Mucosa of gallbladder (tissue), 1 donor: ENCODE results near the gene DIRAS3. TPM values are rescaled to one million over a fixed set of nuclear protein-coding genes. Genes with fewer than 3 reads are reported as not detected.
"Not testable (repeated sequence)": the region's sequence is repeated elsewhere in the genome, so short reads cannot be mapped to it uniquely, and the experiment has no call there.

Source experiments
- DNase-seq: peaks from one replicate; pipeline ENCODE4 v3.0.0-alpha.2; 2020; ENCODE audit warnings: low spot score
- total RNA-seq: library from RNA; stranded (reverse); gene quantifications from one replicate; pipeline ENCODE4 v1.2.1, GENCODE V29; 2021
- donor health status: DM: no; HTN: no; CAD: no.

The DIRAS3 gene
- 14.0 TPM for total RNA-seq

DNA sequence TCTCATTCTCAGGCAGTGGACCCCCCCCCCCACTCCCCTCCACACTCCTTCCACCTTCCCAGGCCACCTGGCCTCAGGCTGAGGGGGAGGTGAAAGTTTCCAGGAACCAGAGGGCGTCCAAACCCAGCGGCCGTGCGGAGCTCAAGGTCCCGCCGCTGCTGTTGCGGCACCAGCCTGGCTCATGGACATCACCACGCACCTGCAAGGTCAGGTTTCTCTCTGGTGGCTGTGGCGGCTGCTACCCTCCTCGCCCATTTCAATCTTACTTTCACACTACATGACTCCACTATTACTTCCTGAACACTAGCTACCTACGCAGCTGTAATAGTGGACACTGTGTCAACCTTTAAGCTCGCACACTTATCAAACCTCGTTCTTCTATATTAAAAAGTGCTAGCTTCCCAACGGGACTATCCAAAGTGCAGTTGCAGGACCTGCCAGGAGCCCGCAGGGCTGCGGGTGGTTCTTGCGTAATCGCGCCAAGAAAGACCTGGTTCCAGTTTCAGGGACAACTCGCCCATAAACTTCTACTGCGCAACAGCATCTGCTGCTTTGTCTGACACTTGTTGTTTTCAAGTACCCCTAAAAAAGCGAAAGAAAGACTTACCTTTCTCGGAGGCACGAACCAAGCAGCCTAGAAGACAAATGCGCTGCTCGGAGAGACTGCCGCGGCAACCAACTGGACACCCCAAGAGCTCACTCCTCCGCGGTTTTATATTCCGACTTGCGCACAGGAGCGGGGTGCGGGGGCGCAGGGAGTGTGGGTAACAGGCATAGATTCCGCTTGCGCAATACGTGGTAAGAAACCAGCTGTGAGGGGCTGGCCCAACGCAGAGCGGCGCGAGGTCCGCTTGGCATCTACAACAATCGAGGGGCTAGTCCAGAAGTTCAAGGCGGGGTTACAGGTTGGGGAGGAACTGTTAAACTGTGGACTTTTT, at the start of gene DIRAS3:
TSS of gene DIRAS3 (minus strand) at position 687 of the 938 bp plus-strand sequence. CDS start 3,330 bp downstream, outside the sequence.
- DNase-seq, result peak; percentile 15

GRCh38 chr1:68093737-68094136, 43.3 kb upstream of the DIRAS3 start:
- no peak for DNase-seq

DNA sequence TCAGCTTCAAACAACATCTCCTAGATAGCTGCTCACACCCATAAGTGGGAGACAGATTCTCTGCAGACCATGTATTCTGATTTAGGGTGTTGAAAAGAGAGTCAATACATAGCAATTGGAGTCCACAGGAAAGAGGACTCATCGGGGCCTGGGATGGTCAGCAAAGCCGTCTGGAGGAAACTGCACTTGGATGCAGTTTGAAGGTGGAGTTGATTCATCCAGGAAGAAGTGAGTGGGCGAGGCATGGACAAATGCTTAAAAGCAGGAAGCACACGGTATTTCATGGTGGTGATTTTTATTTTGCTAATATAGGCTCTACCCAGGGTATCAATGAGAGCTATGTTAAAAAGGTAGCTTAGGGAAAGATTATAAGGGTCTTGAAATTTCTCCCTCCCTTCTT, 36.8 kb upstream of the DIRAS3 start:
- no peak for DNase-seq

GRCh38 chr1:68085752-68086151, 35.3 kb upstream of the DIRAS3 start:
- no peak for DNase-seq

GRCh38 chr1:68083686-68084085, 33.3 kb upstream of the DIRAS3 start:
- no peak for DNase-seq

- no peak for DNase-seq
Measured at GRCh38 chr1:68081775-68082283, 31.4 kb upstream of the DIRAS3 start.

DNA sequence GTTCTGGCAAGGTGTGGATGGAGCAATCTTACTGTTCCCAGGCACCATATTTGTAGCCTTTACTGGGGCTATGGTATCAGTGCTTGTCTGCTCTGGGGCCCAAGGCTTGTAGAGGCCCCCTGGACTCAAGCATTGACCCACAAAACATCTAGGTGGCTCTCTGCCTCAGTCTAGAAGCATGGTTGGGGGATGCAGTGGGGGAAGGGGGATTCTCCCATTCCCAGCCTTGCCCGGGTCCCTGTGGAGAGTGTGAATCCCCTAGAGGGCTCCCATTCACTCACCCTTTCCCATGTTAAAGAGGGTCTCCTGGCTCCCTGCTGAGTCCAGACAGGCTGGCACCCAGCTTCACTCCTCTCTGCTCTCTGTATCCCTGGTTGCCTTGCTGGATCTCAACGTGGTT, 28.2 kb upstream of the DIRAS3 start:
- no peak for DNase-seq

GRCh38 chr1:68074472-68074871, 24.0 kb upstream of the DIRAS3 start:
- DNase-seq, result no peak

DNA sequence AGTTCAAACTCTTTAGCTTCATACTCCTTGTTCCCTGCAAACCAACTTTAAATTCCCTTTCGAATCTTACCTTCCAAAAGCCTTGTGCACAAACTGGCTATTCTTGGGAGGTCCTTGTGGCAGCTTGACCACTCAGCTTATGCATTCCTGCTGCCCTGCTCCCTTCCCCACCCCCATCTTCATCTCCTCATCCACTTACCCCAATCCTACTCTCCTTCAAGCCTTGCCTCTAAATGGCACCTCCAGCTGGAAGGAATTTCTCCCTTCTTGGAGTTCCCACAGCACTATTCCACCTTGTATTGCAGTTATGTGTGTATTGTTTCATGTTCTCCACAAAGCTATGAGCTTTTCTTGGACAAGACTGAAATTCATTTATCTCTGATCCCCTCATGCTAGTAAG, 15.3 kb upstream of the DIRAS3 start:
- DNase-seq, result no peak

DNA sequence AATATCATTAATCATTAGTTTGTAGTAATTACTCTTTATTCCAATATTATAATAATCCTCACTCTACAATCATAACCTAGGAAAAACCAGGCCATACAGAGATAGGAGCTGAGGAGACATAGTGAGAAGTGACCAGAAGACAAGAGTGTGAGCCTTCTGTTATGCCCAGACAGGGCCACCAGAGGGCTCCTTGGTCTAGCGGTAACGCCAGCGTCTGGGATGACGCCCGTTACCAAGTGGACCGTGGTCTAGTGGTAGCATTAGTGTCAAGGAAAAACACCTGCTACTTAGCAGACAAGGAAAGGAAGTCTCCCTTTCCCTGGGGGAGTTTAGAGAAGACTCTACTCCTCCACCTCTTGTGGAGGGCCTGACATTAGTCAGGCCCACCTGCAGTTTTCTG, 7.6 kb upstream of the DIRAS3 start:
- DNase-seq, result not testable (repeated sequence)

- DNase-seq, result no peak
Measured at GRCh38 chr1:68057564-68057963, 7.1 kb upstream of the DIRAS3 start.

GRCh38 chr1:68057050-68057449, 6.6 kb upstream of the DIRAS3 start:
- DNase-seq, result no peak

DNA sequence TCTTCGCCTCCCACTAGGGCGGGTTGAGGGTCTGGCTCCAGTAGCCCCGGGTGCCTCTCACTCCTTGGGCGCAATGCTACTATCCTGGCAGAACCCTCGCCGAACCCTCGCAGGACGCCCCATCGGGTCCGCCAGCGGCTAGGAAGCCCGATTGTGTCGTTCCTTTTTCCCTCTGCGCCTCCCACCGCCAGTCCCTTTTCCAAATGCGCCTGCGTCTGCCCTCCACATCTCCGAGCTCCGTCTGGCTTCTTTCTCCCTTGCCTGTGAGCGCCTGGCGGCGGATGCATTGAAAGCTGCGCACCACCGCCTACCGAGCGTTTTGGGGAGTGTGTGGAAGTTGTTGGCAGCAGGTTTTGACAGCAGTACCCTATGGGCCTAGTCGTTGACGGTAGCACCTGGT, 1.0 kb upstream of the DIRAS3 start:
- DNase-seq, result peak; percentile 28

DNA sequence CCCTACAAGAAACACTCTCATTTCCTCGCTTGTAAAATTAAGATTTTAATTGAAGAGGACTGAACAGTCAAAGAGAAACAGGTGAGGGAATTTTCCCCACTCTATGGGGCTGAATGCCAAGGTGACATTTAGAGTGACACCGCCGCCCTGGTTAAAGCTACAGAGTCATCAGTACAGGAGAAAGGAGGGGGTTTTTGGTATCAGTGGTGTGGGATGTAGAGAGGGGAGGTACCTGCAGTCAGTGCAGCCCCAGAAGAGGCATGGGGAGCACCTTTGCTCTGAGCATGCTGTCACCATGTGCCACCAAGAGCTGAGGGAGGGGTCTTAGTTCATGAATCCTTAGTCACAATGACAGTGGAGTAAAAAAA, 2.8 kb downstream of the DIRAS3 start:
- DNase-seq, result no peak

DNA sequence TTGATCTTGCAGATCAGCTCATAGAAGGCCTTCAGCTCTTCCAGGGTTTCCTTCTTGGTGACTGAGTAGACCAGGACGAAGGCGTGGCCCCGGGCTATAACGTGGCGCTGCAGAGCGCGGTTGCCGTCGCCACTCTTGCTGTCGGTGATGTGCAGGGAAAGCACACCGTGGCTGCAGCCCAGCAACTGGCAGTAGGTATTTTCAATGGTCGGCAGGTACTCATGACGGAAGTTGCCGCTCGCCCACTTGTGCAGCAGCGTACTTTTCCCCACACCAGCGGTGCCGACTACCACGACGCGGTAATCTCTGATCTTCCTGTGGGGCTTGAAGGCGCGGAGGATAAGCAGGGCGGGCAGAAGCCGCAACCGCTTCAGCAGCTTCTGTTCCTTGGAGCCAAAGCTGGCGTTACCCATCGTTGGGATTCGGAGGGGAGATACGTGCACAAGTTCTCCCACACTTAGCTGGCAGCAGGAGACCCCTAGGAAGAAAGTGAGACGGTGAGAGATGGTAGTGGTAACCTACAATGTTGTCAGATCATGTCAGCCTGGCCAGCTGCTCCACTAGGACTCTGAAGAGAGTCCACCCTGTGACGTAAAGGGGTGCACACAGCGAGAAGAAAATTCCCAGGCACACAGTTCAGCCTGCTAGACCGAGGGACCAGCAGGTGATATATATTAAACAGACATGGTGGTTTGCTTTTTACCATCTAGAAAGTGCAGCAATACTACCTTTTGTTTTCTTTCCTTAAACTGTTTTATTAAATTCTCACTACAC, 3.4 kb downstream of the DIRAS3 start:
- no peak for DNase-seq

GRCh38 chr1:68046423-68046822, 4.0 kb downstream of the DIRAS3 start:
- DNase-seq, result no peak

GRCh38 chr1:68045511-68046180, 4.8 kb downstream of the DIRAS3 start:
- no peak for DNase-seq

- DNase-seq, result no peak
Measured at GRCh38 chr1:68043443-68044090, 6.9 kb downstream of the DIRAS3 start.

GRCh38 chr1:68036946-68037345, 13.5 kb downstream of the DIRAS3 start:
- DNase-seq, result no peak

DNA sequence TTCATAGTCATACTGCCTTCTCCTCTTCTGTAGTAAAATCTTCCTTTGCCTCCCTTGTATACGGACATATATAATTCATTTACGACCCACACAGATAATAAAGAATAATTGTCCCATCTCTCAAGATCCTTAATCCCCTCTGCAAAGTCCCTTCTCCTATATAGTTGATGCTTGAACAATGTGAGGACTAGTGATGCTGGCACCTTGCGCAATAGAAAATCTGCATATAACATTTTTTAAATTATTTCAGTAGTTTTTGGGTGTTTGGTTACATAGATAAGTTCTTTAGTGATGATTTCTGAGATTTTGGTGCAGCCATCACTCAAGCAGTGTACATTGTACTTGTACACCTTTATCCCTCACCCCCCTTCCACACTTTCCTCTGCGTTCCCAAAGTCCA, 21.0 kb downstream of the DIRAS3 start:
- no peak for DNase-seq

DNA sequence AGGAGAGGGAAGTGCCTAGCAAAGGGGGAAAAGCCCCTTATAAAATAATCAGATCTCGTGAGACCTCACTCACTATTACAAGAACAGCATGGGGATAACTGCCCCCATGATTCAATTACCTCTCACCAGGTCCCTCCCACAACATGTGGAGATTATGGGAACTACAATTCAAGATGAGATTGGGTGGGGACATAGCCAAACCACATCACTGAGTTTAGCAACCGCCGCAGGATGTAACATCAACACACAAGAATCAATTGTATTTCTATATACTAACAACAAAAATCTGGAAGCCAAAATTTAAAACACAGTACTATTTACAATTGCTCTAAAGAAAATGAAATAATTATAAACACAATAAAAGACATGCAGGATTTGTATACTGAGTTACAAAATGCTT, 21.9 kb downstream of the DIRAS3 start:
- DNase-seq, result no peak
